ENCODE measurements around the gene HIC2.
"Not testable (repeated sequence)": the region's sequence is repeated elsewhere in the genome, so short reads cannot be mapped to it uniquely, and the experiment has no call there.

HIC2 gene

GRCh38 chr22:21498489-21498888 lies 81.3 kb downstream of the HIC2 start:
- H3K79me2 ChIP-seq (ENCODE audit: insufficient read depth, low read length); H3K9me2 ChIP-seq (replicated peaks; ENCODE audit: insufficient read depth, low read length); H3K4me2 ChIP-seq (ENCODE audit: low read depth, low read length, poor library complexity, severe bottlenecking); H3K9me3 ChIP-seq (ENCODE audit: insufficient read depth, low read length); H4K20me1 ChIP-seq (ENCODE audit: low read depth, low read length); H3K27ac ChIP-seq (ENCODE audit: low read depth, low read length); H3K9ac ChIP-seq (ENCODE audit: low read length); H3F3A ChIP-seq (ENCODE audit: insufficient read depth); H2AFZ ChIP-seq (ENCODE audit: low read depth, low read length, severe bottlenecking); H3K4me3 ChIP-seq (ENCODE audit: insufficient read depth, low read length, poor library complexity, severe bottlenecking); H3K36me3 ChIP-seq (ENCODE audit: low read length); H3K27me3 ChIP-seq (ENCODE audit: low read length): not testable (repeated sequence)

GRCh38 chr22:21499623-21500506 lies 82.7 kb downstream of the HIC2 start:
- not testable (repeated sequence) for H3K9me3 ChIP-seq (ENCODE audit: insufficient read depth, low read length); H3K4me3 ChIP-seq (ENCODE audit: insufficient read depth, low read length, poor library complexity, severe bottlenecking); H3F3A ChIP-seq (ENCODE audit: insufficient read depth); H4K20me1 ChIP-seq (ENCODE audit: low read depth, low read length); H3K36me3 ChIP-seq (ENCODE audit: low read length); H3K9ac ChIP-seq (ENCODE audit: low read length); H3K4me2 ChIP-seq (ENCODE audit: low read depth, low read length, poor library complexity, severe bottlenecking); H2AFZ ChIP-seq (ENCODE audit: low read depth, low read length, severe bottlenecking); H3K79me2 ChIP-seq (ENCODE audit: insufficient read depth, low read length); H3K9me2 ChIP-seq (replicated peaks; ENCODE audit: insufficient read depth, low read length); H3K27me3 ChIP-seq (ENCODE audit: low read length); H3K27ac ChIP-seq (ENCODE audit: low read depth, low read length)

Data from SU-DHL-6 (cell line).